Pulmonary artery endothelial cell (primary cell): ENCODE results near the gene ORAI3. TPM values are rescaled to one million over a fixed set of nuclear protein-coding genes. Genes with fewer than 3 reads are reported as not detected.

Experiments
- total RNA-seq: library from RNA; depleted of rRNA; stranded (reverse); fragments of >200 nt; gene quantifications from 2 replicates; pipeline ENCODE4 v1.2.3, GENCODE V29; 2014

ORAI3 gene
- total RNA-seq, 1 donor from 2014 or later = 19.5 TPM

Other genes with a start within 250 kb of the ORAI3 start
- gene SRCAP, start 249.9 kb upstream of the ORAI3 start, total RNA-seq = 33.4 and 42.6 TPM in 2 replicates
- gene PHKG2, start 200.6 kb upstream of the ORAI3 start, total RNA-seq = 20.9 and 21.2 TPM in 2 replicates
- 1.3 and 1.6 TPM in 2 replicates for gene CFAP119, start 187.0 kb upstream of the ORAI3 start, total RNA-seq
- gene RNF40, start 186.7 kb upstream of the ORAI3 start, total RNA-seq = 63.8 and 99.4 TPM in 2 replicates
- gene ZNF629, start 161.9 kb upstream of the ORAI3 start, total RNA-seq = 6.1 and 7.8 TPM in 2 replicates
- 28.8 and 30.7 TPM in 2 replicates for gene BCL7C, start 55.0 kb upstream of the ORAI3 start, total RNA-seq
- gene CTF1, start 52.5 kb upstream of the ORAI3 start, total RNA-seq = 0.20 and 0.21 TPM in 2 replicates
- gene FBXL19, start 25.5 kb upstream of the ORAI3 start, total RNA-seq = 27.0 and 29.7 TPM in 2 replicates
- gene SETD1A, start 8.7 kb downstream of the ORAI3 start, total RNA-seq = 2.2 and 2.4 TPM in 2 replicates
- 11.3 and 14.9 TPM in 2 replicates for gene HSD3B7, start 36.1 kb downstream of the ORAI3 start, total RNA-seq
- 0.33 and 0.39 TPM in 2 replicates for gene STX1B, start 61.6 kb downstream of the ORAI3 start, total RNA-seq
- 32.0 and 32.5 TPM in 2 replicates for gene STX4, start 84.5 kb downstream of the ORAI3 start, total RNA-seq
- 6.8 and 9.2 TPM in 2 replicates for gene ZNF668, start 125.2 kb downstream of the ORAI3 start, total RNA-seq
- gene ZNF646, start 125.4 kb downstream of the ORAI3 start, total RNA-seq = 13.8 and 14.1 TPM in 2 replicates
- 0.92 TPM in 2 replicates for gene PRSS53, start 139.9 kb downstream of the ORAI3 start, total RNA-seq
- gene VKORC1, start 145.7 kb downstream of the ORAI3 start, total RNA-seq = 53.6 and 78.7 TPM in 2 replicates
- gene BCKDK, start 159.3 kb downstream of the ORAI3 start, total RNA-seq = 19.8 and 20.2 TPM in 2 replicates
- 39.5 and 40.4 TPM in 2 replicates for gene KAT8, start 168.6 kb downstream of the ORAI3 start, total RNA-seq
- gene PRSS8, start 186.7 kb downstream of the ORAI3 start, total RNA-seq = not detected in 2 replicates
- 0.40 and 0.49 TPM in 2 replicates for gene PRSS36, start 201.0 kb downstream of the ORAI3 start, total RNA-seq
- 42.0 and 61.1 TPM in 2 replicates for gene FUS, start 231.1 kb downstream of the ORAI3 start, total RNA-seq